ENCODE measurements around the gene STRIP2.

DNA sequence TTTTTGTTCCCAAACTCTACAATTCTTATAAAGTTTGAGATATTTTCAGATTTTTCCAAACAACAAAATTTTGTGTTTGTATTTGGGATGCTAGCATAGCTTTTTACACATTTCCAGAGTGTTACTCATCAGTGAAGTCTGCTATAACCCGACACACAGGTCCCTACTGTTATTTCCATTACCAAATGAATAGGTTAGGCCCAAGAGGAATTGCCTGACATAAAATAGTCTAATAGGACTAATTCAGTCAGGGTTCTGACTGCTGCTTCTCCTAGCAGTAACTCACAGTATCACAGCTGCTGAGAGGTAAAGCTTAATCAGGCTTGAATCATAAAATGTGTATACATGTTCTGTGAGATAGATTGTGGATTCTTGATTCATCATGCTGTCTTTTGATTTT, 49.1 kb upstream of the STRIP2 start:
- TF ChIP-seq CTCF (IDR thresholded peaks at IDR 0.05 in 4 of 5, conservative IDR thresholded peaks at IDR 0.05 in 1 of 5), result no peak
- TF ChIP-seq POLR2A (IDR thresholded peaks at IDR 0.05), result no peak

Data from gastrocnemius medialis (tissue), 4 donors.